ENCODE data around the gene RALGAPA1.

GRCh38 chr14:35695647-35696046, 113.4 kb downstream of the RALGAPA1 start:
- no peak for TF ChIP-seq MYC (IDR thresholded peaks at IDR 0.05; ENCODE audit: low read depth, low read length)
- TF ChIP-seq CTCF (IDR thresholded peaks at IDR 0.05; ENCODE audit: low read depth, low read length), result no peak
- no peak for TF ChIP-seq POLR2A (IDR thresholded peaks at IDR 0.05; ENCODE audit: extremely low read depth, insufficient read length)
- TF ChIP-seq MAX (IDR thresholded peaks at IDR 0.05; ENCODE audit: low read depth, low read length), result no peak

Measured in NB4 (cell line).